GM20000 (cell line): ENCODE data around the gene RND3.

Experiments
- DNase-seq: peaks from one replicate; pipeline ENCODE4 v3.0.0; 2012; ENCODE audit warnings: low spot score
- CTCF ChIP-seq: IDR thresholded peaks from 2 replicates; pipeline ENCODE4 v1.5.1; 2012; ENCODE audit warnings: mild to moderate bottlenecking, control low read depth; ENCODE audit errors: extremely low read depth, missing control alignments

RND3 gene

GRCh38 chr2:150462770-150463169, 24.7 kb downstream of the RND3 start:
- no peak for DNase-seq
- no peak for TF ChIP-seq CTCF

GRCh38 chr2:150459281-150459680, 28.2 kb downstream of the RND3 start:
- TF ChIP-seq CTCF: no peak
- no peak for DNase-seq

GRCh38 chr2:150450765-150451164, 36.7 kb downstream of the RND3 start:
- no peak for DNase-seq

GRCh38 chr2:150449856-150450255, 37.6 kb downstream of the RND3 start:
- no peak for TF ChIP-seq CTCF
- no peak for DNase-seq

More at GRCh38 chr2:150450765-150451164, 36.7 kb downstream of the RND3 start:
- no peak for TF ChIP-seq CTCF

- TF ChIP-seq CTCF: no peak
- DNase-seq: no peak
These were observed 42.1 kb downstream of the RND3 start for GRCh38 chr2:150445398-150445797.

GRCh38 chr2:150442484-150442883, 45.0 kb downstream of the RND3 start:
- no peak for TF ChIP-seq CTCF
- no peak for DNase-seq

- no peak for TF ChIP-seq CTCF
- no peak for DNase-seq
These were observed 45.7 kb downstream of the RND3 start for GRCh38 chr2:150441784-150442183.
